Astrocyte of the spinal cord (primary cell): ENCODE results near the gene GRAMD2B.
A peak's percentile ranks its signal among the peaks of the same experiment; 100 is the strongest.

Source experiments
- DNase-seq: peaks from one replicate; pipeline ENCODE4 v3.0.0; 2011; ENCODE audit warnings: low read depth, low spot score
- H3K4me3 ChIP-seq: 2 replicates; pipeline ENCODE4 v1.5.1; 2011; ENCODE audit warnings: low read depth, mild to moderate bottlenecking, low read length, moderate library complexity
- in situ Hi-C: cut with HindIII; loops from 2 replicates; pipeline ENCODE4 v1.10.0; 2017; ENCODE audit warnings: low sequenced_read_pairs
- TF ChIP-seq, protein P1 (sequence below): IDR thresholded peaks from 2 replicates; pipeline ENCODE4 v1.5.1; 2012; ENCODE audit warnings: low read depth, mild to moderate bottlenecking, low read length, inconsistent platforms

Gene GRAMD2B

DNA sequence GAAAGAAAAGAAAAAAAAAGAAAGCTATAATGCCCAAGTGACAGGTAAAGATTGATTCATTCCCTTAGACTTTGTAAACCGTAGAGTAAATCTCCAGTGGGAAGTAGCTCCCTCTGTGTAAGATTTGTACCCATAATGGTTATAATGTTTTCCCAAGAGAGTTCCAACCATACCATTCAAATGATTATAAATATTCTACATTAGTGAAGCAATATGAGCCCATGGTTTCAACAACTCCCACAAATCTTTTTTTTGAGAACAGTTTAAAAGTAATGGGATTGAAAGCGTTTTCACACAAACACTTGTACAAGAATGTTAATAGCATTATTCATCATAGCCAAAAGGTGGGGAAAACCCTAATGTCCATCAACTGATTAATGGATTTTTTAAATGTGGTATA, 58.0 kb downstream of the GRAMD2B start:
- no peak overlapping the region for H3K4me3 ChIP-seq
- TF ChIP-seq, protein P1, sequence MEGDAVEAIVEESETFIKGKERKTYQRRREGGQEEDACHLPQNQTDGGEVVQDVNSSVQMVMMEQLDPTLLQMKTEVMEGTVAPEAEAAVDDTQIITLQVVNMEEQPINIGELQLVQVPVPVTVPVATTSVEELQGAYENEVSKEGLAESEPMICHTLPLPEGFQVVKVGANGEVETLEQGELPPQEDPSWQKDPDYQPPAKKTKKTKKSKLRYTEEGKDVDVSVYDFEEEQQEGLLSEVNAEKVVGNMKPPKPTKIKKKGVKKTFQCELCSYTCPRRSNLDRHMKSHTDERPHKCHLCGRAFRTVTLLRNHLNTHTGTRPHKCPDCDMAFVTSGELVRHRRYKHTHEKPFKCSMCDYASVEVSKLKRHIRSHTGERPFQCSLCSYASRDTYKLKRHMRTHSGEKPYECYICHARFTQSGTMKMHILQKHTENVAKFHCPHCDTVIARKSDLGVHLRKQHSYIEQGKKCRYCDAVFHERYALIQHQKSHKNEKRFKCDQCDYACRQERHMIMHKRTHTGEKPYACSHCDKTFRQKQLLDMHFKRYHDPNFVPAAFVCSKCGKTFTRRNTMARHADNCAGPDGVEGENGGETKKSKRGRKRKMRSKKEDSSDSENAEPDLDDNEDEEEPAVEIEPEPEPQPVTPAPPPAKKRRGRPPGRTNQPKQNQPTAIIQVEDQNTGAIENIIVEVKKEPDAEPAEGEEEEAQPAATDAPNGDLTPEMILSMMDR = no peak
- in situ Hi-C loops = no loop called here
- DNase-seq = peak; percentile 38

DNA sequence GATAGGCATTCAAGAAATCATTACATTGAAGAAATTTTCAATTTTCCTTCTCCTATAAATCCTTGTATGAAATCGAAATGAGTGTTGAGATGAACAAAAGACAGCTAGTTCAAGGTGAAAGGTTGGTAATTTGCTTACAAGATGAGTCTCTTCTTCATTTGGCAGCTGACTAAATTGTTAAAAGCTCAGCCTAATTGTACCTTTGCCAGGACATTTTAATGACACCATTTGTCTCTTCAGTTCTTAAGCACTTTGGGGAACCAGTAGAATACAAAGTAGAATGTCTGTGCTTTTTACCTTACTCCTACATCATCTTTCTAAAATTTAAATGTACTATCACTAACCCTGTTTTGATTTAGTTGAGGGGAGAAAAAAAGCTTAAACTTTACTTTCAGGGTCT, 59.4 kb downstream of the GRAMD2B start:
- no peak overlapping the region for H3K4me3 ChIP-seq
- no peak for DNase-seq
- in situ Hi-C loops = no loop called here
- TF ChIP-seq, protein P1 = no peak

DNA sequence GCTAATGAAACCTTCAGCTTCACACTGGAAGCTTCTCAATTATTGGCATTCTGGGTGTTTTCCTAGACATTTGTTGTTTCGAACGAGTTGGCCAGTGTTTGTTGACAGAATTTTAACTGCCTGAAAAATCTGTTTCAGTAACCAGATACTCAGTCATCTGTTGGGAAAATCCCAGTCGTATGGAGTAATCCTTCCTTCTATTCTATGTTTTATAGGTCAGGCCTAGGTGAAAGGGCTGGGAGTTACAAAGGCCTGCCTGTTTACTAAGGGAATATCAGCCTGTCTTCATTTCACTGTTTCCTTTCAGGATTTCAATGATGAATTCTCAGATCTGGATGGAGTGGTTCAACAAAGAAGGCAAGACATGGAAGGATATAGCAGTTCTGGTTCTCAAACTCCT, 59.9 kb downstream of the GRAMD2B start:
- in situ Hi-C loops = no loop called here
- no peak for DNase-seq
- TF ChIP-seq, protein P1 = no peak
- H3K4me3 ChIP-seq = no peak overlapping the region

DNA sequence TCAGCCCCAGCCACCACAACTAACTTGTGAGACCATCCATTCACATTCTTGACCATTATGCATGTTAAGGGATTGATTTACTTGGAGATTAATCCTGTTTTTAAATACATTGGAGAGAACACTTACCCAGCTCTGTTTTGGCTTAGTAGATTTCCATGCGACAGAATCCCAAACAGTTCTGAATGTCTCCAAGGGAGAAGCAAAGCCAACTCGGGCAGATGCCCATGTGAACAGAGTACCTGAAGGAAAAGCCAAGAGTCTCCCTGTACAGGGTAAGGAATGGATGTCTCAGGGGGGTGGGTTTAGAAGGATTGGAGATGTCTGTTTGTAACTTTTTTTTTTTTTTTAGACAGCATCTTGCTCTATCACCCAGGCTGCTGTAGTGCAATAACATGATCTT, 61.0 kb downstream of the GRAMD2B start:
- H3K4me3 ChIP-seq = no peak overlapping the region
- TF ChIP-seq, protein P1 = no peak
- DNase-seq = no peak
- in situ Hi-C loops = no loop called here

DNA sequence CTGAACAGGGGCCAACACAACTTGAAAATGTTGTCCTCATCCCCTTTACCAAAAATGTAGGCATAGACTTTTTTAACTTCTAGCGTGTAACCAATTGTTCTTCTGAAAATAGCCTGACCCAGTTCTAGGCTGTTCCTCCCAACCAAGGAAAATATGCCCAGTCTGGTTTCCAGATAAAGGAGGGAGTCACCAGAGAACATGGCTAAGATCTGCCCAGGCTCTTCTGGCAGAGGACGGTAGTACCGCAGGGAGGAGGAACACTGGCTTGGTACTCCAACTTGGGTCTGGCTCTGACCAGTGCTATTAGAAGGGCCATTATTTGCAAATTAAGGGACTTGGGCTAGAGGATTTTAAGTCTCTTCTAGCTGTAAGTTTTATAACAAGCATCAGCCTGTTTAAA, 63.1 kb downstream of the GRAMD2B start:
- no peak overlapping the region for H3K4me3 ChIP-seq
- in situ Hi-C loops = no loop called here
- DNase-seq = no peak
- TF ChIP-seq, protein P1 = no peak

DNA sequence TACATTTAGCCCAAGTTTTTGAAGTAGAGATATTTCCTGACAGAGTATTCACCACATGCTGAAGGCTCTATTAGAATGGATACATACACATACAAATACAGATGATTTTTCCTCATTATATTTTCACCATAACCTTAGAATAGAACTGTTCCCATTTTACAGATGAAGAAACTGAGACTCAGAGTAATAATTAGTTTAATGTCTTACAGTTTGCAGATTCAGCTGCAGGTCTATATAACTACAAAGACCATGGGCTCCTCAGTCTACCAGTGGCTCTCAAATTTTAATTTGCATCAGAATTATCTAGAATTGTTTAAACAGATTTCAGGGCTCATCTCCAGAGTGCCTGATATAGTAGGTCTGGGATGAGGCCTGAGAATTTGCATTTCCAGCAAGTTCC, 64.4 kb downstream of the GRAMD2B start:
- in situ Hi-C loops = no loop called here
- H3K4me3 ChIP-seq = no peak overlapping the region
- DNase-seq = no peak
- TF ChIP-seq, protein P1 = no peak
